CD4-positive, alpha-beta T cell treated with Interleukin-10 for 1 hour (primary cell): ENCODE measurements around the gene SMS.
"Not testable (repeated sequence)": the region's sequence is repeated elsewhere in the genome, so short reads cannot be mapped to it uniquely, and the experiment has no call there.

Source experiments
- DNase-seq: peaks from one replicate; pipeline ENCODE4 v3.0.0-alpha.2; 2020

SMS gene

GRCh38 chrX:21940356-21940829 is at the start of gene SMS:
SMS (plus strand) TSS chrX:21940709; CDS start chrX:21940825, 116 bp downstream.
- DNase-seq: peak; percentile 48

- DNase-seq: no peak
These were observed 35.2 kb upstream of the SMS start for GRCh38 chrX:21905313-21905712.

- DNase-seq: no peak
These were observed 34.6 kb upstream of the SMS start for GRCh38 chrX:21905953-21906352.

GRCh38 chrX:21907260-21907659 is 33.2 kb upstream of the SMS start:
- no peak for DNase-seq

GRCh38 chrX:21911481-21911880 is 29.0 kb upstream of the SMS start:
- no peak for DNase-seq

- DNase-seq: no peak
These were observed 28.3 kb upstream of the SMS start for GRCh38 chrX:21912220-21912619.

GRCh38 chrX:21912989-21913388 is 27.5 kb upstream of the SMS start:
- DNase-seq: no peak

- no peak for DNase-seq
These were observed 14.4 kb upstream of the SMS start for GRCh38 chrX:21926116-21926515.

- DNase-seq: no peak
These were observed 13.8 kb upstream of the SMS start for GRCh38 chrX:21926527-21927278.

- no peak for DNase-seq
These were observed 11.3 kb upstream of the SMS start for GRCh38 chrX:21929209-21929608.

- no peak for DNase-seq
These were observed 9.5 kb upstream of the SMS start for GRCh38 chrX:21930986-21931385.

GRCh38 chrX:21932292-21933002 is 8.1 kb upstream of the SMS start:
- no peak for DNase-seq

GRCh38 chrX:21933077-21933476 is 7.4 kb upstream of the SMS start:
- no peak for DNase-seq

- no peak for DNase-seq
These were observed 6.1 kb upstream of the SMS start for GRCh38 chrX:21934414-21934813.

- no peak for DNase-seq
These were observed 603 bp upstream of the SMS start for GRCh38 chrX:21939906-21940305.

GRCh38 chrX:21943460-21944135 is 3.1 kb downstream of the SMS start:
- DNase-seq: no peak

GRCh38 chrX:21944136-21944615 is 3.7 kb downstream of the SMS start:
- no peak for DNase-seq

- no peak for DNase-seq
These were observed 6.6 kb downstream of the SMS start for GRCh38 chrX:21946925-21947641.

GRCh38 chrX:21947671-21948070 is 7.2 kb downstream of the SMS start:
- no peak for DNase-seq

- no peak for DNase-seq
These were observed 8.5 kb downstream of the SMS start for GRCh38 chrX:21948897-21949578.

GRCh38 chrX:21949689-21950088 is 9.2 kb downstream of the SMS start:
- DNase-seq: no peak

- DNase-seq: not testable (repeated sequence)
These were observed 10.0 kb downstream of the SMS start for GRCh38 chrX:21950557-21950956.
